Effector memory CD4-positive, alpha-beta T cell (primary cell): ENCODE data around the gene LGR4.

Experiments used
- DNase-seq, 3 donors: peaks; one replicate each; pipeline ENCODE4 v3.0.0-alpha.2; 2020
- H3K27ac ChIP-seq: 2 replicates; pipeline ENCODE4 v1.7.0; 2013; ENCODE audit warnings: mild to moderate bottlenecking, low read length, moderate library complexity; ENCODE audit not compliant: insufficient read depth, poor library complexity, severe bottlenecking
- H3K27me3 ChIP-seq: replicated peaks from 2 replicates; pipeline ENCODE4 v1.7.0; 2013; ENCODE audit warnings: mild to moderate bottlenecking, low read length; ENCODE audit not compliant: insufficient read depth, control insufficient read depth, poor library complexity, severe bottlenecking
- H3K36me3 ChIP-seq: 2 replicates; pipeline ENCODE4 v1.7.0; 2013; ENCODE audit warnings: mild to moderate bottlenecking, low read length, moderate library complexity; ENCODE audit not compliant: control insufficient read depth, insufficient read depth
- H3K4me1 ChIP-seq: 2 replicates; pipeline ENCODE4 v1.7.0; 2013; ENCODE audit warnings: low read length, mild to moderate bottlenecking; ENCODE audit not compliant: control insufficient read depth, insufficient read depth, poor library complexity, severe bottlenecking
- H3K4me3 ChIP-seq: 2 replicates; pipeline ENCODE4 v1.7.0; 2013; ENCODE audit warnings: low read length, low read depth, mild to moderate bottlenecking; ENCODE audit not compliant: insufficient read depth, poor library complexity, severe bottlenecking
- H3K9me3 ChIP-seq: 2 replicates; pipeline ENCODE4 v1.7.0; 2013; ENCODE audit warnings: mild to moderate bottlenecking, low read length, moderate library complexity; ENCODE audit not compliant: control insufficient read depth

LGR4 gene

DNA sequence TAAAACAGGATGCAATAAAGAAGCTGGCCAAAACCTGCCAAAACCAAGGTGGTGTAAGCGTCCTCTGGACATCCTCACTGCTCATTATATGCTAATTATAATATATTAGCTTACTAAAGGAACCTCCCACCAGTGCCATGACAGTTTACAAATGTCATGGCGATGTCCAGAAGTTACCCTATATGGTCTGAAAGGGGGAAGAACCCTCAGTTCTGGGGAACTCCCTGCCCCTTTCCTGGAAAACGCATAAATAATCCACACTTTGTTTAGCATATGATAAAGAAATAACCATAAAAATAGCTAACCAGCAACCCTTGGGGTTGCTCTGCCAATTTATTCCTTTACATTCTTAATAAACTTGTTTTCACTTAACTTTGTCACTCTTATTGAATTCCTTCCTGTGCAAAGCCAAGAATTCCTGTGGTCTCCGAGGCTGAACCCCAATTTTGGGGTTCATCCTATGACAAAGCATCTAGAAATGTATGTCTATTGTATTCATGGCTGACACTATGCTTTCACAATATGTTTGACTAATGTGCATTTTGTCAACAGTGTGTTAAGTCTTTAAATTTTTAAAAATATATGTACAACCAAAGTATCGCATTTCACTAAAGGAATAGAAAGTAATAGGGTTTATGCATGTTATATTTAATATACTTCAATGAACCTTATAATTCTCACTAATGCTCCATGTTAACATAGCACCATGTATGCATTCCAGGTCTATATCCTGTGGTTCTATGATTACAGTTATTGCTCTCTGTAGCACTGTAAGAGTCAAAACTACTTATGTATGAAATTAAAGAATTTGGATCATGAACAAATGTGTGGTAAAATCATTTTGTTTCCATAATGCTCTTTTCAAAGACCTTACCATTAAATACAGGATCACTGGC is 25.1 kb downstream of the LGR4 start:
- no peaks in the 10 kb centered on the region for H3K9me3 ChIP-seq
- H3K27ac ChIP-seq, result no peak overlapping the region
- no peak overlapping the region for H3K4me3 ChIP-seq
- no peaks in the 10 kb centered on the region for H3K36me3 ChIP-seq
- no peak for DNase-seq
- H3K27me3 ChIP-seq, result no peaks in the 10 kb centered on the region
- no peaks in the 10 kb centered on the region for H3K4me1 ChIP-seq

DNA sequence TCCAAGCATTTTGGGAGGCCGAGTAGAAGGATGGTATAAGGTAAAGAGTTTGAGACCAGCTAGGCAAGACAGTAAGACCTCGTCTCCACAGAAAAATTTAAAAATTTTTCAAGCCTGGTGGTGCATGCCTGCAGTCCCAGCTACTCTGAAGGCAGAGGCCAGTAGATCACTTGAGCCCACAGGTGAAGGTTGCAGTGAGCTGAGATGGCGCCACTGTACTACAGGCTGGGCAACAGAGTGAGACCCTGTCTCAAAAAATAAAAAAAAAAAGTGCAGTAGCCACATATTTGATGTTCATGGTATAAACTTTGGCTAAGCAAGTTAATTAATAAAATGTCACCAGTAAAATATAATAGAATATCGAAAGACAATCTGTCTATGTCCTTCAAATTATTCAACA is 27.0 kb downstream of the LGR4 start:
- Histone ChIP-seq H3K4me3 (no peak overlapping the region), H3K4me1 (no peaks in the 10 kb centered on the region), H3K27me3 (no peaks in the 10 kb centered on the region), H3K9me3 (no peaks in the 10 kb centered on the region), H3K36me3 (no peaks in the 10 kb centered on the region), H3K27ac (no peak overlapping the region)
- no peak for DNase-seq

DNA sequence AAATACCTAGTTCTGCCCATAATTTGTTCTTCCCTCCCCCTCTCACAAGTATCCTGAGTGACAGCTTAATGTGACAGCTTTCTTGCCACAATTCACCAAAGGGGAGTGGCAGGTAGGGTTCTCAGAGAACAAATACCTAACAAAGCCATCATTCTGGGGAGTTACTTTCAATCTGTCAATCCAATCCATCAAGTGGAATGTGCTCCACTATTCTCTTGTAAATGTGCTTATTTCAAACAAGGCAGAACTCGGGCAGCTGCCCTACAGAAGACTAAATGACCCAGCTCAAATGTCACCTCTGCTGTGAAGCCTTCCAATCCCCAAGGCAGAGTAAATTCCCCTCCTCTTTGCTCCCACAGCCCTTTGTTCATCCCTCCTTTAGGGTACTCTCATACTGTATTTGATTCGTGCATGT is 27.8 kb downstream of the LGR4 start:
- H3K36me3 ChIP-seq, result no peaks in the 10 kb centered on the region
- DNase-seq, result no peak
- no peaks in the 10 kb centered on the region for H3K4me1 ChIP-seq
- H3K9me3 ChIP-seq, result no peaks in the 10 kb centered on the region
- no peak overlapping the region for H3K4me3 ChIP-seq
- no peak overlapping the region for H3K27ac ChIP-seq
- no peaks in the 10 kb centered on the region for H3K27me3 ChIP-seq

DNA sequence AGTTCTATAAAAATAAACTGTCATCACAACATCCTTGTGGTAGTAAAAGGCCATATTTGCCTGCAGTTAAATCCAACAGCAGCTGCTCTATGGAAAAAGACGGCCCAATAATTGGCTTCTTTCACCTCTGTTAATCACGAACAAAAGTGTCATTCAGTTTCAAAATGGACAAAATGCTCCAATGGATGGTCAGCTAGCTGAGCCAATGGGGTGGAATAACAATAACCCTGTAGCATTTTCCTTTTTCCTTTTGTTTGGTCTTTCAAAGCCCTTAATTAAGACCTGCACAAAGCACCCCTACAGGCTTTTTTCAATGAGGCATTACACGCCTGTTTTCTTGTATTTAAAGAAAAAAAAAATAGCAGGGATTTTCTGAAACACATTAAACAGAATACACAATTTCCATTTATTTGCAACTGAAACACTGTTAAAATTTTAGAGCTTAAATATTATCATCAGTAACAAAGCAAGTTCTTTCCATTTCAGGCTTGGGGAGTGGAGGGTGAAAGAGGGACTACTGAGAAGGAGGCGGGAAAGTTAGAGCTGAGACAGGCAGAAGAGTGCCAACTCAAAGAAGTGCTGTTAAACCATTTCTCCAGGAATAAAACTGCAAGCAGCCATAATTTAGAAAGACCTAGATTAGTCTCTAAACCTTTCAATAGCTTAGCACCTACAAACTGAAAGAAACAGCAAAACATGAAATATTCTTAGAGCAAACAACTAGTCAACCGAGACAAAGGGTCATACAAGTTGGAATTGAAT is 28.7 kb downstream of the LGR4 start:
- Histone ChIP-seq H3K4me1 (no peaks in the 10 kb centered on the region), H3K9me3 (no peaks in the 10 kb centered on the region), H3K36me3 (no peaks in the 10 kb centered on the region), H3K27me3 (no peaks in the 10 kb centered on the region), H3K4me3 (no peak overlapping the region), H3K27ac (no peak overlapping the region)
- no peak for DNase-seq

DNA sequence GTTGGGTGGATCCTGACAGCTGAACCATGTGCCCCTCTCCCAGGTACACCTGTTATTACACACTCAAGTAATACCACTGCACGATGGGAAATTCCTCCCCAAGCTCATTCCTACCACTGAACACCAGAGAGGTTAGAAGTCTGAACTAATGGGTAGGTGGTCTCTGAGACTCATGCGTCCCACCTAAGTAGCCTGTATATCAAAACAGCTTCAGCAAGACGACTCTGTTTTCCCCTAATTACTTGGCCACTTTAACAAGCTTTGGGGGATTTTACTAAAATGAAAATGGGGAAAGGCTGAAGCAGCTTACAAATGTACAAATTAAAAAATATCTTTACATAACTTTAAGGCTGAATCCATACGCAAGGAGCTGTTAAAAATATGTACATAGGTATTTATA is 29.4 kb downstream of the LGR4 start:
- Histone ChIP-seq H3K4me1 (no peaks in the 10 kb centered on the region), H3K9me3 (no peaks in the 10 kb centered on the region), H3K27me3 (no peaks in the 10 kb centered on the region), H3K4me3 (no peak overlapping the region), H3K27ac (no peak overlapping the region), H3K36me3 (no peaks in the 10 kb centered on the region)
- DNase-seq, result no peak

DNA sequence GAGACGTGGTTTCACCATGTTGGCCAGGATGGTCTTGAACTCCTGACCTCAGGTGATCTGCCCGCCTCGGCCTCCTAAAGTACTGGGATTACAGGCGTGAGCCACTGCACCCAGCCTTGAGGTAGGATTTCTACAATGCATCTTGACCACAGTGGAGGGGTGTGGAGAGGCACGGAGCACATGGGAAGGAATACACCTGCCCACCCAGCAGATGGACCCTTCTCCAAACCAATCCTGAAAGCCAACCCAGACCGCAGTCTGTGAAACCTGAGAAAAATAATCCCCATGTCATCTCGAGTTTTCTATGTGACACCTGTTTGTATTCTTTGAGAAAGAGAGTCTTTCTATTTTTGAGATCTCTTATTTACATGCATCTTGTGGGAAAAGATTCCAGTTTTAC is 32.5 kb downstream of the LGR4 start:
- no peaks in the 10 kb centered on the region for H3K4me1 ChIP-seq
- no peaks in the 10 kb centered on the region for H3K36me3 ChIP-seq
- no peak overlapping the region for H3K27ac ChIP-seq
- H3K9me3 ChIP-seq, result no peaks in the 10 kb centered on the region
- DNase-seq, result no peak
- no peaks in the 10 kb centered on the region for H3K27me3 ChIP-seq
- no peak overlapping the region for H3K4me3 ChIP-seq

DNA sequence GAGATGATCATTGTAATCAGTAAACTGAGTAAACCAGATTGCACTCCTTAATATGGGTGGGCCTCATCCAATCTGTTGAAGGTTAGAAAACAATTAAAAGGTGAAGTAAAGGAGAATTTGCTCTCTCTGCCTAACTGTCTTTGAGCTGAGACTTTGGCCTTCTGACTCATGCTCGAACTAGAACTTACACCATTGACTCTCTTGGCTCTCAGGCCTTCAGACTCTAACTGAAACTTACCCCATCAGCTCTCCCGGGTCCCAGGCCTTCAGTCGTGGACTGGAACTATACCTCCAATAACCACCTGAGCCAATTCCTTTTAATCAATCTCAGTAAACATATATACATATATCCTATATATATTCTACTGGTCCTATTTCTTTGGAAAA is 34.0 kb downstream of the LGR4 start:
- Histone ChIP-seq H3K4me1 (no peaks in the 10 kb centered on the region), H3K36me3 (no peaks in the 10 kb centered on the region), H3K27ac (no peak overlapping the region), H3K9me3 (no peaks in the 10 kb centered on the region), H3K4me3 (no peak overlapping the region), H3K27me3 (no peaks in the 10 kb centered on the region)
- no peak for DNase-seq

DNA sequence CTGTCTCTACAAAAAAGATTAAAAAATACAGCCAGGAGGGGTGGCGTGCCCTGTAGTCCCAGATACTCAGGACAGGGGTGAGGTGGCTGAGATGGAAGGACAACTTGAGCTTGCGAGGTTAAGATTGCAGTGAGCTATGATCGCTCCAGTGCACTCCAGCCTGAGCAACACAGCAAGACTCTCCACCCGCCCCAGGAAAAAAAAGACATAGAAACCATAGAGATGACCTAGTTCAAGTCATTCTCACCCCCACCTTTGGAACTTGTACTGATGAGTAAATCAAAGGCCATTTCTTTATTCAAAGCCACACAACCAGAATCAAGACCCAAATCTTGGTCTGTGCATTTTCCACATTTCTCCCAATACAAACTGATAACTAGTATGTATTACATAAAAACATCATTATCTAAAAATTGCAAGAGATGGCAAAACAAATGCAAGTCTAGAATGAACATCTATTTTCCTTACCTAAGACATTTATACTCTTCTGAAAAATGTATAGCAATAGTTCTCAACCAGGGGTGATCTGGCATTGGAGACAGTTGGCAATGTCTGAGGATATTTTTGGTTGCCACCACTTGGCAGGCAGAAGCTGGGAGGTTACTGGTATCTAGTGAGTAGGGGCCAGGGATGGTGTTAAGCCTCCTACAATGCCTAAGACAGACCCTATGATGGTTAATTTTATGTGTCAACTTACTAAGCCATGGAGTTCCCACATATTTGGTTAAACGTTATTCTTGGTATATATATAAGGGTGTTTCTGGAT is 34.6 kb downstream of the LGR4 start:
- H3K4me1 ChIP-seq, result no peaks in the 10 kb centered on the region
- H3K27me3 ChIP-seq, result no peaks in the 10 kb centered on the region
- no peak for DNase-seq
- H3K4me3 ChIP-seq, result no peak overlapping the region
- no peaks in the 10 kb centered on the region for H3K36me3 ChIP-seq
- H3K27ac ChIP-seq, result no peak overlapping the region
- no peaks in the 10 kb centered on the region for H3K9me3 ChIP-seq

DNA sequence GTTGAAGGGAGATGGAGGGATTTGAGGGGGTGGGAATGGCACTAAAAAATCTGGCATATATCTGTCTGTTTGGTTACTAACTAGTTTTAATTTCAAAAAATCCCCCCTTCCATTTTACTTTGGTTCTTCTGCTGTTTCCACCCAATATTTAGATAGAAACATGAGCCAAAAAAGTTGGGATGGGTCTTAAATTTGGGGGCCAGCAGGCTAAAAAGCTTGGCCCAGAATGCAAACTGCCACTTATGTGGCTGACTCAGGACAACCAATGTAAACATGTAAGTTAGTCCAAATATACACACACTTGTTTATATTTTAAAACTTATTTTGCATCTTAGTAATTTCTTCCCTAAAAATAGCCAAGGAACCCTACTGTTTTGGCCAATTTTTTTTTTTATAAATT is 35.7 kb downstream of the LGR4 start:
- Histone ChIP-seq H3K27ac (no peak overlapping the region), H3K4me1 (no peaks in the 10 kb centered on the region), H3K36me3 (no peaks in the 10 kb centered on the region), H3K27me3 (no peaks in the 10 kb centered on the region), H3K4me3 (no peak overlapping the region), H3K9me3 (no peaks in the 10 kb centered on the region)
- DNase-seq, result no peak

DNA sequence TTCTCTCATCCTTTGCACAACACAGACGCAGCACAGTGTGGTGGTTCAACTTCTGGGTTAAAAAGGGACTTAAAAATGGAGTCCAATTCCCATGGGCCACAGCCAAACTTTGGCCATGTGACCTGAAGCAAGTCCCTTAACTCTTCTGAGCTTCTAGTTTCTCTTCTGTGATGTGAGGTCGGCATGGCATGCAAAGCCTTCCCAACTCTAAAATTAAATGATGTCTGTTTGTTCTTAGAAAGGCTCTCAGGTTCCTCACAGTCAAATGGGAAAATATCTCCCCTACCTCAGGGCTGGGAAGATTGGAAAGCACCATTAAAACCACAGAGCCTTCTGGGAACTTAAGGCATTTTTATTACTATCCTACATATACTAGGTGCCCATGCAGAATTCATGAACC is 38.8 kb downstream of the LGR4 start:
- no peak overlapping the region for H3K4me3 ChIP-seq
- no peaks in the 10 kb centered on the region for H3K9me3 ChIP-seq
- DNase-seq, result no peak
- no peaks in the 10 kb centered on the region for H3K36me3 ChIP-seq
- H3K27ac ChIP-seq, result no peak overlapping the region
- no peaks in the 10 kb centered on the region for H3K4me1 ChIP-seq
- H3K27me3 ChIP-seq, result no peaks in the 10 kb centered on the region
